GM23338 (cell line): Measurements from ENCODE around the gene PPP2CA. TPM values are rescaled to one million over a fixed set of nuclear protein-coding genes. Genes with fewer than 3 reads are reported as not detected.

ENCODE experiments used
- ATAC-seq: fragments of 200-7000 bp; cut with Tn5 transposase; 3 replicates; pipeline ENCODE4 v1.9.1; 2020
- DNase-seq: peaks from one replicate; pipeline ENCODE4 v3.0.0-alpha.2; 2015; ENCODE audit warnings: low spot score
- H2AFZ ChIP-seq: fragments of 200-600 bp; sonication (generic); 2 replicates; pipeline ENCODE4 v1.8.0; 2016; ENCODE audit warnings: antibody characterized with exemption, mild to moderate bottlenecking, moderate library complexity
- H3F3A ChIP-seq: fragments of 200-600 bp; sonication (generic); replicated peaks from 2 replicates; pipeline ENCODE4 v1.8.0; 2017; ENCODE audit warnings: antibody characterized with exemption, mixed run types, low read depth
- H3K27ac ChIP-seq: fragments of 200-600 bp; sonication (generic); 2 replicates; pipeline ENCODE4 v1.6.1; 2016; ENCODE audit warnings: low read depth
- H3K27me3 ChIP-seq: fragments of 200-600 bp; sonication (generic); 2 replicates; pipeline ENCODE4 v1.8.0; 2016; ENCODE audit warnings: mild to moderate bottlenecking, mixed run types, moderate library complexity; ENCODE audit not compliant: insufficient read depth
- H3K36me3 ChIP-seq: fragments of 200-600 bp; sonication (generic); 2 replicates; pipeline ENCODE4 v1.8.0; 2016; ENCODE audit warnings: mild to moderate bottlenecking; ENCODE audit not compliant: insufficient read depth
- H3K4me1 ChIP-seq: fragments of 200-600 bp; sonication (generic); 2 replicates; pipeline ENCODE4 v1.8.0; 2016; ENCODE audit warnings: mild to moderate bottlenecking, moderate library complexity; ENCODE audit not compliant: insufficient read depth
- H3K4me2 ChIP-seq: fragments of 200-600 bp; sonication (generic); 2 replicates; pipeline ENCODE4 v1.7.1; 2017; ENCODE audit warnings: mixed run types
- H3K4me3 ChIP-seq: fragments of 200-600 bp; sonication (generic); 2 replicates; pipeline ENCODE4 v1.6.1; 2016; ENCODE audit warnings: mixed run types
- H3K79me2 ChIP-seq: fragments of 200-600 bp; sonication (generic); replicated peaks from 2 replicates; pipeline ENCODE4 v1.8.0; 2017; ENCODE audit warnings: mild to moderate bottlenecking; ENCODE audit not compliant: insufficient read depth
- H3K9me2 ChIP-seq: fragments of 200-600 bp; sonication (generic); 2 replicates; pipeline ENCODE4 v1.8.0; 2017; ENCODE audit not compliant: insufficient read depth
- H4K20me1 ChIP-seq: fragments of 200-600 bp; sonication (generic); replicated peaks from 2 replicates; pipeline ENCODE4 v1.8.0; 2017; ENCODE audit warnings: mild to moderate bottlenecking; ENCODE audit not compliant: insufficient read depth
- H3K27ac Mint-ChIP-seq: 2 replicates; pipeline ENCODE4 v1.8.0; 2020; ENCODE audit warnings: inconsistent platforms, mild to moderate bottlenecking, moderate library complexity, mixed read lengths
- H3K27me3 Mint-ChIP-seq: 3 replicates; pipeline ENCODE4 v1.8.0; 2022; ENCODE audit warnings: low read depth, mild to moderate bottlenecking, moderate library complexity, mixed read lengths, inconsistent platforms; ENCODE audit not compliant: insufficient read depth, poor library complexity
- H3K36me3 Mint-ChIP-seq: 3 replicates; pipeline ENCODE4 v1.8.0; 2021; ENCODE audit warnings: low read depth, mild to moderate bottlenecking, inconsistent platforms, moderate library complexity, mixed read lengths
- H3K4me1 Mint-ChIP-seq: 3 replicates; pipeline ENCODE4 v1.8.0; 2020; ENCODE audit warnings: mild to moderate bottlenecking, inconsistent platforms, mixed read lengths
- H3K4me3 Mint-ChIP-seq: 3 replicates; pipeline ENCODE4 v1.8.0; 2021; ENCODE audit warnings: moderate library complexity, mild to moderate bottlenecking, inconsistent platforms, mixed read lengths
- H3K9me3 Mint-ChIP-seq: 3 replicates; pipeline ENCODE4 v1.8.0; 2020; ENCODE audit warnings: moderate library complexity, mild to moderate bottlenecking, inconsistent platforms, mixed read lengths
- CREB1 ChIP-seq: fragments of 250-450 bp; sonication (Bioruptor Pico); IDR thresholded peaks from 2 replicates; pipeline ENCODE4 v1.5.0; 2020; ENCODE audit warnings: low read depth, mild to moderate bottlenecking, moderate library complexity
- CTCF ChIP-seq, 2 experiments: fragments of 200-600 bp in 1 of 2; sonication (generic) in 1 of 2; conservative IDR thresholded peaks; 2 replicates each; pipeline versions ENCODE4 v1.5.1 to v1.6.1; 2016 to 2017; ENCODE audit warnings: antibody characterized with exemption in 2 of 2, low read depth in 2 of 2, mild to moderate bottlenecking in 2 of 2, moderate library complexity in 1 of 2
- EZH2 ChIP-seq: fragments of 200-600 bp; sonication (generic); IDR thresholded peaks from one replicate; pipeline ENCODE4 v1.8.0; 2017; ENCODE audit warnings: antibody characterized with exemption, mild to moderate bottlenecking, low read depth; ENCODE audit not compliant: unreplicated experiment
- EZH2phosphoT487 ChIP-seq: fragments of 200-600 bp; sonication (generic); IDR thresholded peaks from one replicate; pipeline ENCODE4 v1.8.1; 2018; ENCODE audit warnings: antibody characterized with exemption; ENCODE audit not compliant: unreplicated experiment
- JUNB ChIP-seq: IDR thresholded peaks from one replicate; pipeline ENCODE4 v1.6.1; 2016; ENCODE audit warnings: antibody characterized with exemption; ENCODE audit not compliant: unreplicated experiment
- NANOG ChIP-seq: IDR thresholded peaks from 2 replicates; pipeline ENCODE4 v1.6.1; 2016; ENCODE audit warnings: antibody characterized with exemption, borderline replicate concordance
- POLR2AphosphoS5 ChIP-seq: IDR thresholded peaks from 2 replicates; pipeline ENCODE4 v1.6.1; 2016; ENCODE audit warnings: antibody characterized with exemption, low read depth
- STAT1 ChIP-seq: IDR thresholded peaks from one replicate; pipeline ENCODE4 v1.6.1; 2016; ENCODE audit warnings: antibody characterized with exemption; ENCODE audit not compliant: unreplicated experiment
- ZNF114 ChIP-seq: fragments of 250-450 bp; sonication (Bioruptor Pico); IDR thresholded peaks from 2 replicates; pipeline ENCODE4 v1.5.0; 2020; ENCODE audit warnings: mild to moderate bottlenecking, moderate library complexity
- ZNF331 ChIP-seq: fragments of 250-450 bp; sonication (Bioruptor Pico); IDR thresholded peaks from 2 replicates; pipeline ENCODE4 v1.5.0; 2020; ENCODE audit warnings: low read depth, mild to moderate bottlenecking, moderate library complexity
- ZNF462 ChIP-seq: fragments of 250-450 bp; sonication (Bioruptor Pico); IDR thresholded peaks from 2 replicates; pipeline ENCODE4 v1.5.0; 2020; ENCODE audit warnings: mild to moderate bottlenecking, moderate library complexity
- polyA plus RNA-seq: library from polyadenylated mRNA; unstranded; fragments of >200 nt; fragmentation: Nextera tagmentation; extraction: Ambion mirVana; gene quantifications from 2 replicates; pipeline ENCODE4 v1.2.1, GENCODE V29; 2016
- total RNA-seq: library from RNA; depleted of rRNA; stranded (reverse); fragments of >200 nt; shearing (Covaris generic); gene quantifications from 2 replicates; pipeline ENCODE4 v1.2.3, GENCODE V29; 2014
- TF ChIP-seq, protein P1 (sequence below): IDR thresholded peaks from 2 replicates; pipeline ENCODE4 v1.6.1; 2016; ENCODE audit warnings: antibody characterized with exemption
- TF ChIP-seq, protein P2 (sequence below): IDR thresholded peaks from one replicate; pipeline ENCODE4 v1.6.1; 2018; ENCODE audit warnings: antibody characterized with exemption; ENCODE audit not compliant: unreplicated experiment

PPP2CA gene
- total and polyA plus RNA-seq, 2 experiments from 2014 or later: 131 to 316 TPM

DNA sequence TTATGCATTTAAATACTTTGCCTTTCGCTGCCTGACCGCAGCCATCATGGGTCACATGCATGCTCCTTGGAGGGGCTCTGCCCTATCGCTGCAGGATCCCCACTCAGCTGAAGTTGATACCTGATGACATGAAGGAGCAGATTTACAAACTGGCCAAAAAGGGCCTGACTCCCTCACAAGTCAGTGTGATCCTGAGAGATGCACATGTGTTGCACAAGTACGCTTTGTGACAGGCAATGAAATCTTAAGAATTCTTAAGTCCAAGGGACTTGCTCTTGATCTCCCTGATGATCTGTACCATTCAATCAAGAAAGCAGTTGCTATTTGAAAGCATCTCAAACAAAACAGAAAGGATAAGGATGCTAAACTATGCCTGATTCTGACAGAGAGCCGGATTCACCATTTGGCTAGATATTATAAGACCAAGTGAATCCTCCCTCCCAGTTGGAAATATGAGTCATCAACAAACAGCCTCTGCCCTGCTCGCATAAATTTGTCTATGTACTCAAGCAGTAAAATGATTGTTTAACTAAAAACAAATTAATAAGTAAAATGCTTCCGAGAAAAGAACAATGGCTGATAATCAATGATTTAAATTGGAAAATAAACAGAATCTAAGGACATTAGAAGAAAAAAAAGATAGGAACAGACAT is 41.6 kb upstream of the PPP2CA start:
- H3K4me3 ChIP-seq: no peak overlapping the region
- no peak overlapping the region for H3K4me2 ChIP-seq
- H3K79me2 ChIP-seq: no peaks in the 10 kb centered on the region
- TF ChIP-seq JUNB (no peak), EZH2phosphoT487 (no peak), POLR2AphosphoS5 (no peak), STAT1 (no peak), ZNF331 (CRISPR knock-in tag) (no peak), CREB1 (CRISPR knock-in tag) (no peak), CTCF (conservative IDR thresholded peaks at IDR 0.05; ENCODE audit: low read depth in 2 of 2) (no peak), ZNF462 (no peak), NANOG (no peak), EZH2 (no peak), ZNF114 (CRISPR knock-in tag) (no peak)
- TF ChIP-seq, protein P1, sequence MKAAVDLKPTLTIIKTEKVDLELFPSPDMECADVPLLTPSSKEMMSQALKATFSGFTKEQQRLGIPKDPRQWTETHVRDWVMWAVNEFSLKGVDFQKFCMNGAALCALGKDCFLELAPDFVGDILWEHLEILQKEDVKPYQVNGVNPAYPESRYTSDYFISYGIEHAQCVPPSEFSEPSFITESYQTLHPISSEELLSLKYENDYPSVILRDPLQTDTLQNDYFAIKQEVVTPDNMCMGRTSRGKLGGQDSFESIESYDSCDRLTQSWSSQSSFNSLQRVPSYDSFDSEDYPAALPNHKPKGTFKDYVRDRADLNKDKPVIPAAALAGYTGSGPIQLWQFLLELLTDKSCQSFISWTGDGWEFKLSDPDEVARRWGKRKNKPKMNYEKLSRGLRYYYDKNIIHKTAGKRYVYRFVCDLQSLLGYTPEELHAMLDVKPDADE: no peak
- TF ChIP-seq, protein P2, sequence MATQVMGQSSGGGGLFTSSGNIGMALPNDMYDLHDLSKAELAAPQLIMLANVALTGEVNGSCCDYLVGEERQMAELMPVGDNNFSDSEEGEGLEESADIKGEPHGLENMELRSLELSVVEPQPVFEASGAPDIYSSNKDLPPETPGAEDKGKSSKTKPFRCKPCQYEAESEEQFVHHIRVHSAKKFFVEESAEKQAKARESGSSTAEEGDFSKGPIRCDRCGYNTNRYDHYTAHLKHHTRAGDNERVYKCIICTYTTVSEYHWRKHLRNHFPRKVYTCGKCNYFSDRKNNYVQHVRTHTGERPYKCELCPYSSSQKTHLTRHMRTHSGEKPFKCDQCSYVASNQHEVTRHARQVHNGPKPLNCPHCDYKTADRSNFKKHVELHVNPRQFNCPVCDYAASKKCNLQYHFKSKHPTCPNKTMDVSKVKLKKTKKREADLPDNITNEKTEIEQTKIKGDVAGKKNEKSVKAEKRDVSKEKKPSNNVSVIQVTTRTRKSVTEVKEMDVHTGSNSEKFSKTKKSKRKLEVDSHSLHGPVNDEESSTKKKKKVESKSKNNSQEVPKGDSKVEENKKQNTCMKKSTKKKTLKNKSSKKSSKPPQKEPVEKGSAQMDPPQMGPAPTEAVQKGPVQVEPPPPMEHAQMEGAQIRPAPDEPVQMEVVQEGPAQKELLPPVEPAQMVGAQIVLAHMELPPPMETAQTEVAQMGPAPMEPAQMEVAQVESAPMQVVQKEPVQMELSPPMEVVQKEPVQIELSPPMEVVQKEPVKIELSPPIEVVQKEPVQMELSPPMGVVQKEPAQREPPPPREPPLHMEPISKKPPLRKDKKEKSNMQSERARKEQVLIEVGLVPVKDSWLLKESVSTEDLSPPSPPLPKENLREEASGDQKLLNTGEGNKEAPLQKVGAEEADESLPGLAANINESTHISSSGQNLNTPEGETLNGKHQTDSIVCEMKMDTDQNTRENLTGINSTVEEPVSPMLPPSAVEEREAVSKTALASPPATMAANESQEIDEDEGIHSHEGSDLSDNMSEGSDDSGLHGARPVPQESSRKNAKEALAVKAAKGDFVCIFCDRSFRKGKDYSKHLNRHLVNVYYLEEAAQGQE: no peak
- H3K27me3 ChIP-seq: no peaks in the 10 kb centered on the region
- no peak overlapping the region for H3K27ac ChIP-seq
- Mint-ChIP-seq H3K4me1 (no peaks in the 10 kb centered on the region), H3K36me3 (peaks cover 22% of the 10 kb centered on the region), H3K27me3 (peaks cover 7% of the 10 kb centered on the region), H3K4me3 (no peak overlapping the region), H3K27ac (no peak overlapping the region), H3K9me3 (peaks cover 40% of the 10 kb centered on the region)
- no peaks in the 10 kb centered on the region for H4K20me1 ChIP-seq
- H2AFZ ChIP-seq: no peak overlapping the region; the same call in 1 of the 2 replicates
- no peak for DNase-seq
- no peak for ATAC-seq
- H3K9me2 ChIP-seq: 0 out of 2 replicates have a peak, but pooled peaks cover 5% of the 10 kb centered on the region
- H3K4me1 ChIP-seq: no peaks in the 10 kb centered on the region
- H3F3A ChIP-seq: no peaks in the 10 kb centered on the region
- peaks cover 11% of the 10 kb centered on the region for H3K36me3 ChIP-seq
